Central memory CD8-positive, alpha-beta T cell (primary cell): ENCODE results near the gene BTBD16.

ENCODE experiments used
- ATAC-seq: fragments of 150-1000 bp; cut with Tn5 transposase; replicated peaks from 2 replicates; pipeline ENCODE4 v1.10.0; 2022; ENCODE audit warnings: mild to moderate bottlenecking, moderate FRiP score, moderate number of reproducible peaks; ENCODE audit not compliant: poor library complexity, severe bottlenecking; ENCODE audit errors: extremely low read depth
- DNase-seq, 2 donors: peaks; one replicate each; pipeline ENCODE4 v3.0.0; 2021; ENCODE audit warnings: low spot score in 2 of 2
- H3K27ac Mint-ChIP-seq: one replicate; pipeline ENCODE4 v1.8.0; 2022; ENCODE audit warnings: low read depth, mild to moderate bottlenecking, moderate library complexity, mixed read lengths
- H3K27me3 Mint-ChIP-seq: one replicate; pipeline ENCODE4 v1.8.0; 2022; ENCODE audit warnings: mixed read lengths
- H3K36me3 Mint-ChIP-seq: one replicate; pipeline ENCODE4 v1.8.0; 2022; ENCODE audit warnings: mild to moderate bottlenecking, moderate library complexity, mixed read lengths; ENCODE audit not compliant: insufficient read depth
- H3K4me1 Mint-ChIP-seq: one replicate; pipeline ENCODE4 v1.8.0; 2022; ENCODE audit warnings: mixed read lengths
- H3K4me3 Mint-ChIP-seq: one replicate; pipeline ENCODE4 v1.8.0; 2022; ENCODE audit warnings: mild to moderate bottlenecking, moderate library complexity, mixed read lengths
- H3K9me3 Mint-ChIP-seq: one replicate; pipeline ENCODE4 v1.8.0; 2022; ENCODE audit warnings: mixed read lengths

The BTBD16 gene

GRCh38 chr10:122285506-122286444 is 14.7 kb downstream of the BTBD16 start:
- no peak overlapping the region for H3K4me3 Mint-ChIP-seq
- ATAC-seq (no peak), DNase-seq (no peak)
- peaks cover 50% of the 10 kb centered on the region for H3K27me3 Mint-ChIP-seq
- H3K27ac Mint-ChIP-seq, result no peak overlapping the region
- no peaks in the 10 kb centered on the region for H3K9me3 Mint-ChIP-seq
- H3K4me1 Mint-ChIP-seq, result no peaks in the 10 kb centered on the region
- H3K36me3 Mint-ChIP-seq, result no peaks in the 10 kb centered on the region

GRCh38 chr10:122286867-122287266 is 15.8 kb downstream of the BTBD16 start:
- ATAC-seq (no peak), DNase-seq (no peak)
- Mint-ChIP-seq H3K4me3 (no peak overlapping the region), H3K27me3 (peaks cover 43% of the 10 kb centered on the region), H3K9me3 (no peaks in the 10 kb centered on the region), H3K36me3 (no peaks in the 10 kb centered on the region), H3K4me1 (no peaks in the 10 kb centered on the region), H3K27ac (no peak overlapping the region)

GRCh38 chr10:122287570-122287969 is 16.5 kb downstream of the BTBD16 start:
- Mint-ChIP-seq H3K27ac (no peak overlapping the region), H3K4me1 (no peaks in the 10 kb centered on the region), H3K4me3 (no peak overlapping the region), H3K9me3 (no peaks in the 10 kb centered on the region), H3K27me3 (peaks cover 36% of the 10 kb centered on the region), H3K36me3 (no peaks in the 10 kb centered on the region)
- DNase-seq (no peak), ATAC-seq (no peak)

DNA sequence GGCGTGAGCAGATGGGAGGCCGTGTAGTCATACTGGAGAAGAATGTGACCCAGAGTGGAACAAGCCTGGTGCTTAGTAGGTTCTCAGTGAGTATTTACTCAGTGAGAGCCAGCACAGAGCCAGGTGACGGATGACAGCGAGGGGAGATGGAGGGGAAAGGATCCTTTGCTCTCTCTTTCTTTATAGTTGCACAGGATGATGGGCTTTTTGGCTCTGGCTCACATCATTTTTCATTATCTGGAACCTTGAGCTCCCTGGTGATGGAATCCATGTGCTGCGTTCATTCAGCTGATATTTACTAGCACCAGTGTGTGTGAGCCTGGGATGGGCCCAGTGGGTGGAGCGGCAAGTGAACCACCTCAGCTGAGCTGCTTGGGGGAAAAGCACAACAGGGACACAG is 17.2 kb downstream of the BTBD16 start:
- no peak for ATAC-seq
- no peak overlapping the region for H3K27ac Mint-ChIP-seq
- H3K4me1 Mint-ChIP-seq, result peaks cover 4% of the 10 kb centered on the region
- no peak for DNase-seq
- no peaks in the 10 kb centered on the region for H3K9me3 Mint-ChIP-seq
- no peaks in the 10 kb centered on the region for H3K36me3 Mint-ChIP-seq
- H3K27me3 Mint-ChIP-seq, result peaks cover 29% of the 10 kb centered on the region
- no peak overlapping the region for H3K4me3 Mint-ChIP-seq

DNA sequence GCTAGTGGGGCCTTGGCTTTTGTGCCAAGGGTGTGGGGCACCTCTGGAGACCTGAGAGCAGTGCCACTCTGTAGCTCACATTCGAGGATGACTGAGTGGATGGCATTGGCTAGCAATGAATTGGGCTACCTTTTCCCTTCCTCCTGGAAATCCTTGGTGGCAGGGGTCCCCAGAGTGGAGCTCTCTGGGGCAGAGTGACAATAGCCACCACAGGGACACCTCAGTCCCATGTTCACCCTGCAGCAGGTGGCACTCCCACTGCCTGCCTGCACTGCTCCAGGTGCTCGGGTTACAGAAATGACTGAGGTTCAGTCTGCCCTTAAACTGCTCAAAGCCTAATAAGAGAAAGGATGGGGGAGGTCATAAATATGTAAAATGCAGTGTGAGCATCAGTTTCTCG is 17.8 kb downstream of the BTBD16 start:
- no peak overlapping the region for H3K4me3 Mint-ChIP-seq
- no peak overlapping the region for H3K27ac Mint-ChIP-seq
- no peaks in the 10 kb centered on the region for H3K36me3 Mint-ChIP-seq
- H3K4me1 Mint-ChIP-seq, result peaks cover 5% of the 10 kb centered on the region
- peaks cover 27% of the 10 kb centered on the region for H3K27me3 Mint-ChIP-seq
- DNase-seq (no peak), ATAC-seq (no peak)
- H3K9me3 Mint-ChIP-seq, result no peaks in the 10 kb centered on the region

DNA sequence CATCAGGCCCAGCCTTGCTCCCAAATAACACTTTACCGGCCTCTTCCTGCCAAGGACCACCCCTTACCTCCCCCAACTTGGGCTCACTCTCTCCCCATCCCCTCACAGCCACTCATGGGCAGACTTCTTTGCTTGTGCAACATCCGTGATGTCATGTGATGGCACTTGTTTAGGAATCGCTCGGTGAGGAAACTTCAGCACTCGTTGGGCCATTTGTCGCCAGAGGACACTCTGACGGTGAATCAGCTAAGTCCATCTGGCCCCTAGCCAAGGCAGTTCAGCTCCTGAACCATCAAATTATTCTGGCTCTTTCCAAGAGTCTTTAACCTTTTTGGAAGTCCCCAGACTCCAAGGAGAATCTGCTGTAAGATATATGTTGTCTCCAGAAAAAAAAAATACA is 19.2 kb downstream of the BTBD16 start:
- Mint-ChIP-seq H3K27ac (no peak overlapping the region), H3K4me3 (no peak overlapping the region), H3K4me1 (peaks cover 12% of the 10 kb centered on the region), H3K36me3 (no peaks in the 10 kb centered on the region), H3K27me3 (peaks cover 27% of the 10 kb centered on the region), H3K9me3 (no peaks in the 10 kb centered on the region)
- no peak for DNase-seq
- ATAC-seq, result no peak

DNA sequence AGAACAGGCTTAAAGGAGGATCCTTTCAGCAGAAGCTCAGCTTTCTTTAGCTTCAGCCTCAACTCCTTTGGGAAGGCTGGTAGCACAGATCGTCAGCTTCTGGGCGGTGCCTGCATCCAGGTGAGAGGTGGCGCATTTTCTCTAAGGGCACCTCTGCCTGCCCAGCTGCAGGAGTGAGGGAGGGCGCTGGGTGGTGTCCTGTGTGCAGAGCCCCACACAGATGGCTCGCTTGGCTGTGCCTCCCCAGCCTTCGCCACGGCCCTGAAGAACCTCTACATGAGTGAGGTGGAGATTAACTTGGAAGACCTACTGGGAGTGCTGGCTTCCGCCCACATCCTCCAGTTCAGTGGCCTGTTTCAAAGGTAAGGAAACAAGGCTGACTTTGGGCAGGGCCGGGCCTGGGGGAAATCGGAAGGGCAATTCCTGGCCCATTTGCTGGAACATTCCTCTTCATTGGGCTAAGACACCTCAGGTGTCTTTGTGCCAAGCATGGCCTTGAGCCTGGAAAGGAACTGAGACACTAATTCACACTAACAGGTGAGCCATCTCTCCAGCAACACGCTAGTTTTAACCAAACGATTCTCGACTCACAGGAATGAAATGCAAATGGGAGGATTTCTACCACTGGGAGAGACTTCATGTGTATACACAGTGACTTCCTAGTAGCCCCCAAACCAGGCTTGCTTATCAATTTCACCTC is 19.9 kb downstream of the BTBD16 start:
- DNase-seq (no peak), ATAC-seq (no peak)
- peaks cover 27% of the 10 kb centered on the region for H3K27me3 Mint-ChIP-seq
- H3K4me1 Mint-ChIP-seq, result peaks cover 16% of the 10 kb centered on the region
- H3K4me3 Mint-ChIP-seq, result no peak overlapping the region
- no peaks in the 10 kb centered on the region for H3K9me3 Mint-ChIP-seq
- H3K36me3 Mint-ChIP-seq, result no peaks in the 10 kb centered on the region
- no peak overlapping the region for H3K27ac Mint-ChIP-seq

- Mint-ChIP-seq H3K36me3 (no peaks in the 10 kb centered on the region), H3K27ac (no peak overlapping the region), H3K4me1 (peaks cover 16% of the 10 kb centered on the region), H3K4me3 (no peak overlapping the region), H3K27me3 (peaks cover 21% of the 10 kb centered on the region), H3K9me3 (no peaks in the 10 kb centered on the region)
- ATAC-seq (no peak), DNase-seq (no peak)
Measured at GRCh38 chr10:122291739-122292138, 20.6 kb downstream of the BTBD16 start.

- no peak overlapping the region for H3K27ac Mint-ChIP-seq
- H3K9me3 Mint-ChIP-seq, result no peaks in the 10 kb centered on the region
- H3K4me1 Mint-ChIP-seq, result peaks cover 16% of the 10 kb centered on the region
- H3K4me3 Mint-ChIP-seq, result no peak overlapping the region
- no peak for ATAC-seq
- H3K27me3 Mint-ChIP-seq, result peaks cover 15% of the 10 kb centered on the region
- no peaks in the 10 kb centered on the region for H3K36me3 Mint-ChIP-seq
- no peak for DNase-seq
Measured at GRCh38 chr10:122292376-122292775, 21.3 kb downstream of the BTBD16 start.

DNA sequence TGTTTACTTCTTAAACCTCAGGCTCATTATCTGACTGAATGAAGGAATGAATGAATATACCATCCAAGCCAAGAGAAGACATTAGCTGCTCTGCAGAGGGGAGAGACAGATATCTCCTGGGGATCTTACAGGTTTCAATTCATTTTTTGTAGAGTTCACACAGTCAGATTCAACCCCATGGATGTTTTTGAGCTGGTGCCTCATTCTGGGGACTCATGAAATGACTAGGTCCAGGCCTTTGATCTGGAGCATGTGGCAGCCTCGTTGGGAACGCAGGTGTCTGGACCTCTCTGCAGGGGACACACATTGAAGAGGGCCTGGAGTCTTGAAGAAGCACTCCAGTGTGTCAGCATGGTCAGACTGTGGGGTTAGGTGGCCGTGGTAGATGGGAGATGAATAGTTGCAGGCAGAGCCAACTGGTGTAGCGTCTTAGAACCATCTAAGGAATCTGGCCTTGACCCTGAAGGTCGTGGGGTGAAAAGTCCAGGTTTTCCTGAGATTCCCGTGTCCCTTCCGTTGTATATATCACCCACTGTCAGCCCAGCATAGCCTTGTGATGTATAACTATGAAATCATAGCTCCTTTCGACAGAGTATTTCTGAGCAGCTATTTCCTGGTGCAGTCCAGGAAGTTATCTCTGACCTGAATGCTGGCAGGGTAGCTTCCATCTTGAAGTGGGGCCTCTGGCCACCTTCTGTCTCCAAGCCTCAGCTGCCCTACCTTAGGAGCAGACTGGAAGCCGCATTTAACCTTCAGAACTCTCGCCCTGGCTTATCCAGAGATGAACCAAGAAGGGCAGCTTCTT is 22.3 kb downstream of the BTBD16 start:
- H3K9me3 Mint-ChIP-seq, result no peaks in the 10 kb centered on the region
- DNase-seq (no peak), ATAC-seq (no peak)
- no peak overlapping the region for H3K27ac Mint-ChIP-seq
- no peak overlapping the region for H3K4me3 Mint-ChIP-seq
- H3K27me3 Mint-ChIP-seq, result peaks cover 5% of the 10 kb centered on the region
- H3K36me3 Mint-ChIP-seq, result no peaks in the 10 kb centered on the region
- peaks cover 16% of the 10 kb centered on the region for H3K4me1 Mint-ChIP-seq

GRCh38 chr10:122293961-122294380 is 22.9 kb downstream of the BTBD16 start:
- no peak for ATAC-seq
- H3K27ac Mint-ChIP-seq, result no peak overlapping the region
- H3K36me3 Mint-ChIP-seq, result no peaks in the 10 kb centered on the region

More at GRCh38 chr10:122293961-122294380, 22.9 kb downstream of the BTBD16 start:
- Mint-ChIP-seq H3K27me3 (no peaks in the 10 kb centered on the region), H3K4me3 (no peak overlapping the region), H3K9me3 (no peaks in the 10 kb centered on the region), H3K4me1 (peaks cover 19% of the 10 kb centered on the region)
- no peak for DNase-seq
